H1 (cell line): ENCODE results near the gene UTP25. TPM values are rescaled to one million over a fixed set of nuclear protein-coding genes. Genes with fewer than 3 reads are reported as not detected.

Source experiments
- polyA plus RNA-seq, 7 experiments: library from polyadenylated mRNA; depleted of rRNA in 3 of 7; stranded (reverse) in 5 of 7; unstranded in 2 of 7; fragments of >200 nt in 5 of 7; fragments of 200-250 nt in 2 of 7; gene quantifications; 1 replicate in 5 of 7; 2 replicates in 1 of 7; 4 replicates in 1 of 7; pipeline versions ENCODE4 v1.2.1 to v1.2.3, GENCODE V29; 2011 to 2013; ENCODE audit warnings: missing spikeins in 2 of 7, mixed read lengths in 2 of 7
- total RNA-seq: library from RNA; stranded (reverse); fragmentation: NEBNext Ultra II Directional; extraction: Animal tissue kit (Norgen Biotek cat#: 25700); gene quantifications from 2 replicates; pipeline ENCODE4 v1.2.1, GENCODE V29; 2021

Gene UTP25
- total and polyA plus RNA-seq, 2 of the 8 experiments (the other 6 are each of a cell fraction or from before 2014, with no cell fraction given) = 4.0 to 7.6 TPM

Other genes with a start within 250 kb of the UTP25 start
- gene CAMK1G, start 244.3 kb upstream of the UTP25 start, total RNA-seq = 0.38 and 1.0 TPM in 2 replicates
- gene CAMK1G, start 244.3 kb upstream of the UTP25 start, polyA plus RNA-seq (2011; rRNA removed) = 1.00 and 1.3 TPM in 2 replicates
- 0.50 and 0.67 TPM in 2 replicates for gene LAMB3, start 175.5 kb upstream of the UTP25 start, total RNA-seq
- 0.45 and 0.52 TPM in 2 replicates for gene LAMB3, start 175.5 kb upstream of the UTP25 start, polyA plus RNA-seq (2011; rRNA removed)
- gene G0S2, start 152.6 kb upstream of the UTP25 start, total RNA-seq = 1.0 and 1.7 TPM in 2 replicates
- 1.7 and 3.9 TPM in 2 replicates for gene G0S2, start 152.6 kb upstream of the UTP25 start, polyA plus RNA-seq (2011; rRNA removed)
- gene HSD11B1, start 123.1 kb upstream of the UTP25 start, total RNA-seq = not detected in 2 replicates
- not detected in 2 replicates for gene HSD11B1, start 123.1 kb upstream of the UTP25 start, polyA plus RNA-seq (2011; rRNA removed)
- not detected in 2 replicates for gene TRAF3IP3, start 71.9 kb upstream of the UTP25 start, total RNA-seq
- gene TRAF3IP3, start 71.9 kb upstream of the UTP25 start, polyA plus RNA-seq (2011; rRNA removed) = not detected in 2 replicates
- 3.9 and 4.1 TPM in 2 replicates for gene C1orf74, start 43.4 kb upstream of the UTP25 start, total RNA-seq
- 2.6 and 3.1 TPM in 2 replicates for gene C1orf74, start 43.4 kb upstream of the UTP25 start, polyA plus RNA-seq (2011; rRNA removed)
- gene IRF6, start 21.8 kb upstream of the UTP25 start, total RNA-seq = 13.3 and 13.4 TPM in 2 replicates
- 8.1 and 9.6 TPM in 2 replicates for gene IRF6, start 21.8 kb upstream of the UTP25 start, polyA plus RNA-seq (2011; rRNA removed)
- 16.7 and 18.4 TPM in 2 replicates for gene SYT14, start 110.2 kb downstream of the UTP25 start, total RNA-seq
- 1.4 and 2.3 TPM in 2 replicates for gene SYT14, start 110.2 kb downstream of the UTP25 start, polyA plus RNA-seq (2011; rRNA removed)